Liver (tissue), 3 donors: ENCODE results near the gene TBC1D1.

Source experiments
- HNF4G ChIP-seq: IDR thresholded peaks from 2 replicates; pipeline ENCODE4 v1.6.1; 2016; ENCODE audit warnings: antibody characterized with exemption
- SP1 ChIP-seq: IDR thresholded peaks from 2 replicates; pipeline ENCODE4 v1.6.1; 2018; ENCODE audit warnings: antibody characterized with exemption, mild to moderate bottlenecking
- YY1 ChIP-seq: IDR thresholded peaks from 2 replicates; pipeline ENCODE4 v1.6.1; 2016; ENCODE audit warnings: antibody characterized with exemption, mild to moderate bottlenecking
- TF ChIP-seq, protein P1 (sequence below): fragments of 150-350 bp; IDR thresholded peaks from 2 replicates; pipeline ENCODE4 v1.5.1; 2017; ENCODE audit warnings: improper control_type of control experiment, low read depth, low read length; ENCODE audit not compliant: missing input control
- TF ChIP-seq, protein P2 (sequence below): IDR thresholded peaks from 2 replicates; pipeline ENCODE4 v1.6.1; 2016; ENCODE audit warnings: antibody characterized with exemption, mild to moderate bottlenecking
- donor health status: healthy.
- donor health status: healthy.

DNA sequence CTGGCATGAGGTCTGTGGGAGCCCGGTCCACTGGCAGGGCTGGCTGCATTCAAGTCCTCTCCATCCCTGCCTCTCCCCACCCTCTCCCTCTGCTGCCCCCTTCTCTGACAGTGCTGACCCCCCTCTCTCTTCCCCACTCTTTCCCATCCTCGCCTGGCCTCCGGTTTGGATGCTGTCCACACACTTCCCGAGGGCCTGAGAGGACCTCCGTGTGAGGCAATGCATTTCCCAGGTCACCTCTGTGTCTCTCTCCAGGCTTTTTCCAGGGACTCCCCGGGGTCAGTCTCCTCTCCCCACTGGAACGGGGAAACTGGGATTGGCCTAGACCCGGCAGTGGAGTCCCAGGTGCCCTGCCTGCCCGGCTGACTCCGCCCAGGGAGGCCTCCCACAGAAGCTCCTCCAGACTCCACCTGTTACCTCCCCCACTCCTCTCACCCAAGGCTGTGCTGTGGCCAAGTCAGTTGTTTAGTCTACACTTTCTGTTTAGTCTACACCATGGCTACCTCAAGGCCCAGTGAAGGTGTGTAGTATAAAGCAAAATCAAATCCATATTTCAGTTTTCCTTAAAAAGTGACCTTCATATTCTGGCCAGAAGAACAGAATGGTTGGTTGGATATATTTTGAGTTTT is 216.1 kb downstream of the TBC1D1 start:
- TF ChIP-seq, protein P1, sequence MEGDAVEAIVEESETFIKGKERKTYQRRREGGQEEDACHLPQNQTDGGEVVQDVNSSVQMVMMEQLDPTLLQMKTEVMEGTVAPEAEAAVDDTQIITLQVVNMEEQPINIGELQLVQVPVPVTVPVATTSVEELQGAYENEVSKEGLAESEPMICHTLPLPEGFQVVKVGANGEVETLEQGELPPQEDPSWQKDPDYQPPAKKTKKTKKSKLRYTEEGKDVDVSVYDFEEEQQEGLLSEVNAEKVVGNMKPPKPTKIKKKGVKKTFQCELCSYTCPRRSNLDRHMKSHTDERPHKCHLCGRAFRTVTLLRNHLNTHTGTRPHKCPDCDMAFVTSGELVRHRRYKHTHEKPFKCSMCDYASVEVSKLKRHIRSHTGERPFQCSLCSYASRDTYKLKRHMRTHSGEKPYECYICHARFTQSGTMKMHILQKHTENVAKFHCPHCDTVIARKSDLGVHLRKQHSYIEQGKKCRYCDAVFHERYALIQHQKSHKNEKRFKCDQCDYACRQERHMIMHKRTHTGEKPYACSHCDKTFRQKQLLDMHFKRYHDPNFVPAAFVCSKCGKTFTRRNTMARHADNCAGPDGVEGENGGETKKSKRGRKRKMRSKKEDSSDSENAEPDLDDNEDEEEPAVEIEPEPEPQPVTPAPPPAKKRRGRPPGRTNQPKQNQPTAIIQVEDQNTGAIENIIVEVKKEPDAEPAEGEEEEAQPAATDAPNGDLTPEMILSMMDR: no peak
- TF ChIP-seq, protein P2, sequence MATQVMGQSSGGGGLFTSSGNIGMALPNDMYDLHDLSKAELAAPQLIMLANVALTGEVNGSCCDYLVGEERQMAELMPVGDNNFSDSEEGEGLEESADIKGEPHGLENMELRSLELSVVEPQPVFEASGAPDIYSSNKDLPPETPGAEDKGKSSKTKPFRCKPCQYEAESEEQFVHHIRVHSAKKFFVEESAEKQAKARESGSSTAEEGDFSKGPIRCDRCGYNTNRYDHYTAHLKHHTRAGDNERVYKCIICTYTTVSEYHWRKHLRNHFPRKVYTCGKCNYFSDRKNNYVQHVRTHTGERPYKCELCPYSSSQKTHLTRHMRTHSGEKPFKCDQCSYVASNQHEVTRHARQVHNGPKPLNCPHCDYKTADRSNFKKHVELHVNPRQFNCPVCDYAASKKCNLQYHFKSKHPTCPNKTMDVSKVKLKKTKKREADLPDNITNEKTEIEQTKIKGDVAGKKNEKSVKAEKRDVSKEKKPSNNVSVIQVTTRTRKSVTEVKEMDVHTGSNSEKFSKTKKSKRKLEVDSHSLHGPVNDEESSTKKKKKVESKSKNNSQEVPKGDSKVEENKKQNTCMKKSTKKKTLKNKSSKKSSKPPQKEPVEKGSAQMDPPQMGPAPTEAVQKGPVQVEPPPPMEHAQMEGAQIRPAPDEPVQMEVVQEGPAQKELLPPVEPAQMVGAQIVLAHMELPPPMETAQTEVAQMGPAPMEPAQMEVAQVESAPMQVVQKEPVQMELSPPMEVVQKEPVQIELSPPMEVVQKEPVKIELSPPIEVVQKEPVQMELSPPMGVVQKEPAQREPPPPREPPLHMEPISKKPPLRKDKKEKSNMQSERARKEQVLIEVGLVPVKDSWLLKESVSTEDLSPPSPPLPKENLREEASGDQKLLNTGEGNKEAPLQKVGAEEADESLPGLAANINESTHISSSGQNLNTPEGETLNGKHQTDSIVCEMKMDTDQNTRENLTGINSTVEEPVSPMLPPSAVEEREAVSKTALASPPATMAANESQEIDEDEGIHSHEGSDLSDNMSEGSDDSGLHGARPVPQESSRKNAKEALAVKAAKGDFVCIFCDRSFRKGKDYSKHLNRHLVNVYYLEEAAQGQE: no peak
- TF ChIP-seq SP1 (no peak), HNF4G (no peak), YY1 (no peak)
